Gastroesophageal sphincter (tissue), 3 donors: ENCODE measurements around the gene C3orf20.

Experiments used
- CTCF ChIP-seq, 4 experiments: fragments of 200-600 bp in 2 of 4; fragments of 450-650 bp in 2 of 4; sonication (generic) in 1 of 4; IDR thresholded peaks; one replicate each; pipeline ENCODE4 v1.5.1; 2017 to 2019; ENCODE audit warnings: antibody characterized with exemption in 4 of 4, mild to moderate bottlenecking in 2 of 4, moderate library complexity in 2 of 4
- EP300 ChIP-seq: sonication (generic); formaldehyde crosslinking; IDR thresholded peaks from one replicate; pipeline ENCODE4 v1.6.1; 2017; ENCODE audit warnings: antibody characterized with exemption, mild to moderate bottlenecking
- POLR2A ChIP-seq, 2 donors: fragments of 450-650 bp; IDR thresholded peaks; one replicate each; pipeline ENCODE4 v1.6.1; 2017; ENCODE audit warnings: antibody characterized with exemption in 2 of 2, mild to moderate bottlenecking in 2 of 2, moderate library complexity in 1 of 2
- POLR2AphosphoS5 ChIP-seq: sonication (generic); formaldehyde crosslinking; IDR thresholded peaks from one replicate; pipeline ENCODE4 v1.6.1; 2017; ENCODE audit warnings: antibody characterized with exemption

GRCh38 chr3:14641346-14641745, 33.6 kb upstream of the C3orf20 start:
- no peak for TF ChIP-seq CTCF (IDR thresholded peaks at IDR 0.05)
- TF ChIP-seq POLR2AphosphoS5 = no peak
- no peak for TF ChIP-seq POLR2A (IDR thresholded peaks at IDR 0.05)
- TF ChIP-seq EP300 = no peak
